Testis (tissue), 2 donors: Measurements from ENCODE around the gene PRPH2.

Source experiments
- CTCF ChIP-seq, 3 experiments: fragments of 450-650 bp in 2 of 3; fragments of 200-600 bp in 1 of 3; sonication (generic) in 1 of 3; IDR thresholded peaks; one replicate each; pipeline ENCODE4 v1.5.1; 2016 to 2019; ENCODE audit warnings: antibody characterized with exemption in 3 of 3, mild to moderate bottlenecking in 2 of 3, moderate library complexity in 1 of 3
- POLR2A ChIP-seq: fragments of 450-650 bp; IDR thresholded peaks from one replicate; pipeline ENCODE4 v1.6.1; 2017; ENCODE audit warnings: antibody characterized with exemption, mild to moderate bottlenecking, moderate library complexity

- TF ChIP-seq CTCF (IDR thresholded peaks at IDR 0.05) = no peak
- TF ChIP-seq POLR2A = no peak
Measured at GRCh38 chr6:42766163-42766670, 43.8 kb upstream of the PRPH2 start.
